Prostate gland (tissue), 2 donors: ENCODE data around the gene CNTNAP2.

Experiments
- CTCF ChIP-seq, 4 experiments: fragments of 200-600 bp in 2 of 4; fragments of 450-650 bp in 2 of 4; sonication (generic) in 2 of 4; IDR thresholded peaks; 1 replicate in 3 of 4; 2 replicates in 1 of 4; pipeline ENCODE4 v1.5.1; 2016 to 2019; ENCODE audit warnings: antibody characterized with exemption in 4 of 4, mild to moderate bottlenecking in 2 of 4, moderate library complexity in 2 of 4
- POLR2A ChIP-seq: fragments of 450-650 bp; IDR thresholded peaks from one replicate; pipeline ENCODE4 v1.6.1; 2016; ENCODE audit warnings: antibody characterized with exemption, mild to moderate bottlenecking

GRCh38 chr7:146948703-146949102 is 832.1 kb downstream of the CNTNAP2 start:
- TF ChIP-seq CTCF (IDR thresholded peaks at IDR 0.05), result no peak
- no peak for TF ChIP-seq POLR2A
